Measurements from ENCODE around the gene ZNF680. TPM values are rescaled to one million over a fixed set of nuclear protein-coding genes. Genes with fewer than 3 reads are reported as not detected.

The ZNF680 gene
- polyA plus RNA-seq, 4 donors, result 1.4 to 10.5 (median 2.8) TPM

- no peaks in the 10 kb centered on the region for H3K4me1 ChIP-seq (ENCODE audit: control insufficient read depth in 3 of 3, insufficient read depth in 2 of 3, low read depth in 1 of 3, low read length in 2 of 3)
- peaks cover 0 to 5% (median 2%) of the 10 kb centered on the region in 3 donors for H3K36me3 ChIP-seq (ENCODE audit: control insufficient read depth in 3 of 3, insufficient read depth in 2 of 3, low read depth in 1 of 3, low read length in 3 of 3)
- H3K9me3 ChIP-seq (ENCODE audit: control insufficient read depth in 2 of 2, insufficient read depth in 1 of 2, low read depth in 1 of 2, low read length in 1 of 2), result peaks cover 0 to 7% of the 10 kb centered on the region in 2 donors
- no peak overlapping the region for H3K27ac ChIP-seq (ENCODE audit: low read depth in 1 of 3, low read length in 2 of 3)
- WGBS, 3 donors, result 83 to 93% (median 85%) methylated on average over 2 of the region's 2 CpGs
- no peak overlapping the region for H3K4me3 ChIP-seq (ENCODE audit: low read depth in 1 of 3, low read length in 3 of 3)
- no peak for FAIRE-seq
- H3K27me3 ChIP-seq (ENCODE audit: control insufficient read depth in 3 of 3, insufficient read depth in 3 of 3, low read length in 3 of 3), result no peaks in the 10 kb centered on the region
- DNase-seq, result no peak
Observed at GRCh38 chr7:64544010-64544409, 18.9 kb downstream of the ZNF680 start.

DNA sequence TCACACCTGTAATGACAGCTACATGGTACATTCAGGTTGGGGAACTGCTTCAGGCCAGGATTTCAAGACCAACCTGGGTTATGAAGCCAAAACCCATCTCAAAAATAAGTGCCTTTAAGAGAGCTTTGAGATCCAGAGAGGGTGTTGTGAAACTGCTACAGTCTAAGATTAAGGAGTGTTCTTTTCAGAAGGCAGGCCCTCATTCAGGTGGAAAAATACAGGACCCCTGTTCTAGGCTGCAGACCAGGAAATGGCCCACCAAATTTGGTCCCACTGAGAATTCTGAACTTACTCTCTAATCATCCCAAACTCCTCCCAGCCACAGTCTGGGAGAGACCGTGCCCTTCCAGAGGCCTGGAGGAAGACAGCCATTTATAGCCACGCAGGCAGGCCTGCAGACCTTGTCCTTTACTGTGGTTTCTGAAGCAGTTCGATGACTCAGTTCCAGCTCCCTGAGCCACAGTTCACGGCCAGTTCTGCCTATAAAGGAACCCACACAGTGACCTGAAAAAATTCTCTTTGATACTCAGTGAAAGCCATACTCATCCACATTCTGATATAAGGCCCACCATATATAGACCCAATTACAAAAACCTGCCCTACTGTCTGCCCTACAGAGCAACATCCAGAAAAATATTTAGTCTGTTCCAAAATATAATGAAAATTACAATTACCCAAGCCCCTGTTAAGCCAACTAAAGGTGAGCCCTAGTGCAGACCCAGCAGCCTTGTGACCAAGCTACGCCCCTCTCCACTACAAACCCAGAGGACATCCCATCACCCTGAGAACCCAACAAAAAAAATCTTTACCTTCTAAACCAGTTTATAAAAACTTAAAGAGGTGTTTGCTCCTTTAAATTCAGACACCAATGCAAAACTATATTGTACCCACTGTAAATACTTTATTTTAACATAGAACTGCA is 21.2 kb downstream of the ZNF680 start:
- Histone ChIP-seq H3K9me3 (ENCODE audit: control insufficient read depth in 2 of 2, insufficient read depth in 1 of 2, low read depth in 1 of 2, low read length in 1 of 2) (peaks cover 0 to 18% of the 10 kb centered on the region in 2 donors), H3K4me3 (ENCODE audit: low read depth in 1 of 3, low read length in 3 of 3) (no peak overlapping the region), H3K27ac (ENCODE audit: low read depth in 1 of 3, low read length in 2 of 3) (peak overlapping the region in 1 of 3 donors; percentile 20), H3K27me3 (ENCODE audit: control insufficient read depth in 3 of 3, insufficient read depth in 3 of 3, low read length in 3 of 3) (no peaks in the 10 kb centered on the region), H3K36me3 (ENCODE audit: control insufficient read depth in 3 of 3, insufficient read depth in 2 of 3, low read depth in 1 of 3, low read length in 3 of 3) (peaks cover 0 to 7% (median 5%) of the 10 kb centered on the region in 3 donors), H3K4me1 (ENCODE audit: control insufficient read depth in 3 of 3, insufficient read depth in 2 of 3, low read depth in 1 of 3, low read length in 2 of 3) (no peaks in the 10 kb centered on the region)
- no peak for FAIRE-seq
- WGBS, 3 donors, result 79 to 90% (median 80%) methylated on average over 5 of the region's 5 CpGs
- DNase-seq, result peak in 1 of 2 donors; percentile 8

- H3K36me3 ChIP-seq (ENCODE audit: control insufficient read depth in 3 of 3, insufficient read depth in 2 of 3, low read depth in 1 of 3, low read length in 3 of 3), result peaks cover 0 to 10% (median 9%) of the 10 kb centered on the region in 3 donors
- WGBS, 3 donors, result 94 to 99% (median 98%) methylated on average over 3 of the region's 3 CpGs
- no peak for DNase-seq
- no peaks in the 10 kb centered on the region for H3K27me3 ChIP-seq (ENCODE audit: control insufficient read depth in 3 of 3, insufficient read depth in 3 of 3, low read length in 3 of 3)
- H3K27ac ChIP-seq (ENCODE audit: low read depth in 1 of 3, low read length in 2 of 3), result no peak overlapping the region
- H3K4me1 ChIP-seq (ENCODE audit: control insufficient read depth in 3 of 3, insufficient read depth in 2 of 3, low read depth in 1 of 3, low read length in 2 of 3), result no peaks in the 10 kb centered on the region
- H3K4me3 ChIP-seq (ENCODE audit: low read depth in 1 of 3, low read length in 3 of 3), result no peak overlapping the region
- FAIRE-seq, result no peak
- peaks cover 0 to 27% of the 10 kb centered on the region in 2 donors for H3K9me3 ChIP-seq (ENCODE audit: control insufficient read depth in 2 of 2, insufficient read depth in 1 of 2, low read depth in 1 of 2, low read length in 1 of 2)
Observed at GRCh38 chr7:64533756-64534155, 29.1 kb downstream of the ZNF680 start.

DNA sequence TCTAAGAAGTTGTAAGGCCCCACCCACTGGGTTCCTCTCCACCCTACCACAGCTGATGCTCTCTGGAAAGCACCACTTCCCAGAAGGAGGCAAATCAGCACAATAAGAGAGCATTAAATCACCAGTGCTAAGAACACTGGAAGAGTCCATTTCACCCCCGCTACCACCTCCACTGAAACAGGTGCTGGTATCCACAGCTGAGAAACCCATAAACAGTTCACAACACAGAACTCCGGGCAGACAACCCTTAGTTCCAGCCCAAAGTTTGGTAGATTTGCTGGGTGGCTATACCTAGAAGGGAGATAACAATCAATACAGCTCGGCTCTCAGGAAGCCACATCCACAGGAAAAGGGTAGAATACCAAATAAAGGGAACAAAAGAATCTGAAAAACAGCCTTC is 34.1 kb downstream of the ZNF680 start:
- Histone ChIP-seq H3K36me3 (ENCODE audit: control insufficient read depth in 3 of 3, insufficient read depth in 2 of 3, low read depth in 1 of 3, low read length in 3 of 3) (peaks cover 8 to 20% (median 18%) of the 10 kb centered on the region in 3 donors), H3K9me3 (ENCODE audit: control insufficient read depth in 2 of 2, insufficient read depth in 1 of 2, low read depth in 1 of 2, low read length in 1 of 2) (peaks cover 0 to 31% of the 10 kb centered on the region in 2 donors), H3K27ac (ENCODE audit: low read depth in 1 of 3, low read length in 2 of 3) (no peak overlapping the region), H3K4me1 (ENCODE audit: control insufficient read depth in 3 of 3, insufficient read depth in 2 of 3, low read depth in 1 of 3, low read length in 2 of 3) (no peaks in the 10 kb centered on the region), H3K4me3 (ENCODE audit: low read depth in 1 of 3, low read length in 3 of 3) (no peak overlapping the region), H3K27me3 (ENCODE audit: control insufficient read depth in 3 of 3, insufficient read depth in 3 of 3, low read length in 3 of 3) (no peaks in the 10 kb centered on the region)
- 89 to 93% (median 92%) methylated on average over 3 of the region's 3 CpGs for WGBS, 3 donors
- no peak for DNase-seq
- FAIRE-seq, result no peak

DNA sequence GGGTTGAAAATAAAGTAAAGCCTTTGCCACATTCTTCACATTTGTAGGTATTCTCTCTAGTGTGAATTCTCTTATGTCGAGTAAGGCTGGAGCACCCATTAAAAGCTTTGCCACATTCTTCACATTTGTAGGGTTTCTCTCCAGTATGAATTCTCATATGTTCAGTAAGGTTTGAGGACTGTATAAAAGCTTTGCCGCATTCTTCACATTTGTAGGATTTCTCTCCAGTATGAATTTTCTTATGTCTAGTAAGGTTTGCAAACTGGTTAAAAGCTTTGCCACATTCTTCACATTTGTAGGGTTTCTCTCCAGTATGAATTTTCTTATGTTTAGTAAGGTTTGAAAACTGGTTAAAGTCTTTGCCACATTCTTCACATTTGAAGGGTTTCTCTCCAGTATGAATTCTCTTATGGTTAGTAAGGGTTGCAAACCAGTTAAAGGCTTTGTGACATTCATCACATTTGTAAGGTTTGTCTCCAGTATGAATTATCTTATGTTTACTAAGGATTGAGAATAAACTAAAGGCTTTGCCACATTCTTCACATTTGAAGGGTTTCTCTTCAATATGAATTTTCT is 41.4 kb downstream of the ZNF680 start:
- H3K27me3 ChIP-seq (ENCODE audit: control insufficient read depth in 3 of 3, insufficient read depth in 3 of 3, low read length in 3 of 3), result no peaks in the 10 kb centered on the region
- no peak overlapping the region for H3K27ac ChIP-seq (ENCODE audit: low read depth in 1 of 3, low read length in 2 of 3)
- H3K4me1 ChIP-seq (ENCODE audit: control insufficient read depth in 3 of 3, insufficient read depth in 2 of 3, low read depth in 1 of 3, low read length in 2 of 3), result no peaks in the 10 kb centered on the region
- FAIRE-seq (no peak), DNase-seq (no peak)
- H3K9me3 ChIP-seq (ENCODE audit: control insufficient read depth in 2 of 2, insufficient read depth in 1 of 2, low read depth in 1 of 2, low read length in 1 of 2), result peaks cover 0 to 2% of the 10 kb centered on the region in 2 donors
- 97 to 100% (median 98%) methylated on average over 2 of the region's 2 CpGs for WGBS, 3 donors
- no peaks in the 10 kb centered on the region for H3K36me3 ChIP-seq (ENCODE audit: control insufficient read depth in 3 of 3, insufficient read depth in 2 of 3, low read depth in 1 of 3, low read length in 3 of 3)
- no peak overlapping the region for H3K4me3 ChIP-seq (ENCODE audit: low read depth in 1 of 3, low read length in 3 of 3)

DNA sequence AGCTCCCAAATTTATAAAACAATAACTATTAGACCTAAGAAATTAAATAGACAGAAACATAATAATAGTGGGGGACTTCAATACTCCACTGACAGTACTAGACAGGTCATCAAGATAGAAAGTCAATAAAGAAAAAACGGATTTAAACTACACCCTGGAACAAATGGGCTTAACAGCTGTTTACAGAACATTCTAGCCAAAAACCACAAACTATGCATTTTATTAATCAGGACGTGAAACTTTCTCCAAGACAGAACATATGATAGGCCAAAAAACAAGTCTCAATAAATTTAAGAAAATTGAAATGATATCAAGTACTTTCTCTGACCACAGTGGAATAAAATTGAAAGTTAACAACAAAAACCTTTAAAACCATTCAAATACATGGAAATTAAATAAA is 46.4 kb downstream of the ZNF680 start:
- no peak for FAIRE-seq
- Histone ChIP-seq H3K9me3 (ENCODE audit: control insufficient read depth in 2 of 2, insufficient read depth in 1 of 2, low read depth in 1 of 2, low read length in 1 of 2) (peaks cover 0 to 22% of the 10 kb centered on the region in 2 donors), H3K4me3 (ENCODE audit: low read depth in 1 of 3, low read length in 3 of 3) (no peak overlapping the region), H3K27me3 (ENCODE audit: control insufficient read depth in 3 of 3, insufficient read depth in 3 of 3, low read length in 3 of 3) (no peaks in the 10 kb centered on the region), H3K27ac (ENCODE audit: low read depth in 1 of 3, low read length in 2 of 3) (no peak overlapping the region), H3K36me3 (ENCODE audit: control insufficient read depth in 3 of 3, insufficient read depth in 2 of 3, low read depth in 1 of 3, low read length in 3 of 3) (no peaks in the 10 kb centered on the region), H3K4me1 (ENCODE audit: control insufficient read depth in 3 of 3, insufficient read depth in 2 of 3, low read depth in 1 of 3, low read length in 2 of 3) (no peaks in the 10 kb centered on the region)
- 62 to 80% (median 80%) methylated on average over 2 of the region's 2 CpGs for WGBS, 3 donors
- no peak for DNase-seq

DNA sequence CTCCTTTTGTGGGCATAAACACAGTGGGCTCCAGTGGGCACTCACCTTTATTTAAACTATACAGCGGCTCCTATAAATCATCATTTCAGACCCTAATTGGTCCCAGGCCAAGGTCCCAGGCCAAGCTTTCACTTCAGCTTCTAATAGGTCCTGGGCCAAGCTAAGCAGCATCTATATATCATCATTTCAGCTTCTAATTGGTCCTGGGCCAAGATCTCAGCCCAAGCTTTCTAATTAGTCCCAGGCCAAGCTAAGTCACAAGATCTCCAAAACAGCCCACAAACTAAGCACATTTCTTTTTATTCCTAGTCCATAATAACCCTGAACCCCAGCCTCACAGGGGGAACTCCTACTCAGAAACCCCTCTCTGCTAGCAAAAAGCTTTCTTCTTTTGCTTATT is 47.1 kb downstream of the ZNF680 start:
- Histone ChIP-seq H3K4me3 (ENCODE audit: low read depth in 1 of 3, low read length in 3 of 3) (no peak overlapping the region), H3K27me3 (ENCODE audit: control insufficient read depth in 3 of 3, insufficient read depth in 3 of 3, low read length in 3 of 3) (no peaks in the 10 kb centered on the region), H3K36me3 (ENCODE audit: control insufficient read depth in 3 of 3, insufficient read depth in 2 of 3, low read depth in 1 of 3, low read length in 3 of 3) (no peaks in the 10 kb centered on the region), H3K27ac (ENCODE audit: low read depth in 1 of 3, low read length in 2 of 3) (no peak overlapping the region), H3K9me3 (ENCODE audit: control insufficient read depth in 2 of 2, insufficient read depth in 1 of 2, low read depth in 1 of 2, low read length in 1 of 2) (peaks cover 0 to 28% of the 10 kb centered on the region in 2 donors), H3K4me1 (ENCODE audit: control insufficient read depth in 3 of 3, insufficient read depth in 2 of 3, low read depth in 1 of 3, low read length in 2 of 3) (no peaks in the 10 kb centered on the region)
- FAIRE-seq (no peak), DNase-seq (no peak)
- 88 to 96% (median 94%) methylated on average over 1 of the region's 1 CpG for WGBS, 3 donors

- Histone ChIP-seq H3K9me3 (ENCODE audit: control insufficient read depth in 2 of 2, insufficient read depth in 1 of 2, low read depth in 1 of 2, low read length in 1 of 2) (peaks cover 0 to 29% of the 10 kb centered on the region in 2 donors), H3K27me3 (ENCODE audit: control insufficient read depth in 3 of 3, insufficient read depth in 3 of 3, low read length in 3 of 3) (no peaks in the 10 kb centered on the region), H3K36me3 (ENCODE audit: control insufficient read depth in 3 of 3, insufficient read depth in 2 of 3, low read depth in 1 of 3, low read length in 3 of 3) (no peaks in the 10 kb centered on the region), H3K4me1 (ENCODE audit: control insufficient read depth in 3 of 3, insufficient read depth in 2 of 3, low read depth in 1 of 3, low read length in 2 of 3) (no peaks in the 10 kb centered on the region), H3K4me3 (ENCODE audit: low read depth in 1 of 3, low read length in 3 of 3) (no peak overlapping the region), H3K27ac (ENCODE audit: low read depth in 1 of 3, low read length in 2 of 3) (no peak overlapping the region)
- FAIRE-seq (no peak), DNase-seq (no peak)
Observed at GRCh38 chr7:64515330-64515729, 47.5 kb downstream of the ZNF680 start.

All from small intestine (tissue), 7 donors.